H9 (cell line): ENCODE measurements around the gene PARD6B. TPM values are rescaled to one million over a fixed set of nuclear protein-coding genes. Genes with fewer than 3 reads are reported as not detected.

Source experiments
- DNase-seq: peaks from one replicate; pipeline ENCODE4 v3.0.0-alpha.2; 2017
- H2AFZ ChIP-seq: one replicate; pipeline ENCODE4 v1.6.1; 2013; ENCODE audit warnings: mild to moderate bottlenecking, low read length, control low read depth, moderate library complexity
- H2AK5ac ChIP-seq: 2 replicates; pipeline ENCODE4 v1.6.1; 2013; ENCODE audit warnings: low read length, control low read depth, mixed read lengths; ENCODE audit not compliant: insufficient read length
- H2BK120ac ChIP-seq: one replicate; pipeline ENCODE4 v1.6.1; 2013; ENCODE audit warnings: low read depth, mild to moderate bottlenecking, low read length, control low read depth, inconsistent platforms; ENCODE audit not compliant: poor library complexity, severe bottlenecking
- H2BK12ac ChIP-seq: 2 replicates; pipeline ENCODE4 v1.6.1; 2013; ENCODE audit warnings: low read length, control low read depth, mixed read lengths, low read depth; ENCODE audit not compliant: insufficient read length
- H2BK15ac ChIP-seq: 2 replicates; pipeline ENCODE4 v1.6.1; 2013; ENCODE audit warnings: low read depth, low read length, control low read depth
- H2BK20ac ChIP-seq: one replicate; pipeline ENCODE4 v1.6.1; 2013; ENCODE audit warnings: low read depth, mild to moderate bottlenecking, low read length, control low read depth, inconsistent platforms; ENCODE audit not compliant: poor library complexity, severe bottlenecking
- H2BK5ac ChIP-seq: 2 replicates; pipeline ENCODE4 v1.6.1; 2013; ENCODE audit warnings: low read length, control low read depth, mixed read lengths; ENCODE audit not compliant: insufficient read length
- H3K14ac ChIP-seq: 2 replicates; pipeline ENCODE4 v1.6.1; 2013; ENCODE audit warnings: low read length, control low read depth; ENCODE audit not compliant: insufficient read depth
- H3K18ac ChIP-seq: 2 replicates; pipeline ENCODE4 v1.6.1; 2013; ENCODE audit warnings: low read depth, mild to moderate bottlenecking, mixed read lengths, low read length, control low read depth; ENCODE audit not compliant: insufficient read length
- H3K23ac ChIP-seq: 2 replicates; pipeline ENCODE4 v1.6.1; 2013; ENCODE audit warnings: low read length, control low read depth, mixed read lengths, low read depth; ENCODE audit not compliant: insufficient read length
- H3K23me2 ChIP-seq: 2 replicates; pipeline ENCODE4 v1.6.1; 2013; ENCODE audit warnings: low read depth, mild to moderate bottlenecking, mixed read lengths, low read length, control low read depth; ENCODE audit not compliant: insufficient read length, poor library complexity, severe bottlenecking
- H3K27ac ChIP-seq: 2 replicates; pipeline ENCODE4 v1.5.1; 2013; ENCODE audit warnings: low read length, control low read depth, mixed read lengths, low read depth; ENCODE audit not compliant: insufficient read length
- H3K27me3 ChIP-seq: 2 replicates; pipeline ENCODE4 v1.6.1; 2013; ENCODE audit warnings: low read length, control low read depth, inconsistent platforms; ENCODE audit not compliant: insufficient read depth
- H3K4ac ChIP-seq: 2 replicates; pipeline ENCODE4 v1.6.1; 2013; ENCODE audit warnings: low read depth, mild to moderate bottlenecking, control low read depth, inconsistent platforms, low read length, moderate library complexity
- H3K4me1 ChIP-seq: 2 replicates; pipeline ENCODE4 v1.6.1; 2013; ENCODE audit warnings: low read length, control low read depth, inconsistent platforms; ENCODE audit not compliant: insufficient read depth
- H3K4me2 ChIP-seq: 2 replicates; pipeline ENCODE4 v1.6.1; 2013; ENCODE audit warnings: low read length, control low read depth, mixed read lengths; ENCODE audit not compliant: insufficient read length, insufficient read depth
- H3K56ac ChIP-seq: 2 replicates; pipeline ENCODE4 v1.6.1; 2013; ENCODE audit warnings: low read depth, mild to moderate bottlenecking, mixed read lengths, low read length, control low read depth; ENCODE audit not compliant: insufficient read length
- H3K79me1 ChIP-seq: 2 replicates; pipeline ENCODE4 v1.6.1; 2013; ENCODE audit warnings: low read depth, mild to moderate bottlenecking, moderate library complexity, low read length, control low read depth, inconsistent platforms; ENCODE audit not compliant: insufficient read depth, poor library complexity, severe bottlenecking
- H3K79me2 ChIP-seq: 2 replicates; pipeline ENCODE4 v1.6.1; 2013; ENCODE audit warnings: low read length, control low read depth, inconsistent platforms; ENCODE audit not compliant: insufficient read depth
- H3K9ac ChIP-seq: 2 replicates; pipeline ENCODE4 v1.6.1; 2013; ENCODE audit warnings: low read length, control low read depth, mixed read lengths; ENCODE audit not compliant: insufficient read length; ENCODE audit errors: extremely low read depth
- H3K9me3 ChIP-seq: one replicate; pipeline ENCODE4 v1.6.1; 2013; ENCODE audit warnings: low read depth, low read length, inconsistent platforms; ENCODE audit not compliant: control insufficient read depth
- H3T11ph ChIP-seq: one replicate; pipeline ENCODE4 v1.6.1; 2013; ENCODE audit warnings: mild to moderate bottlenecking, low read length, control low read depth, inconsistent platforms
- H4K20me1 ChIP-seq: one replicate; pipeline ENCODE4 v1.6.1; 2013; ENCODE audit not compliant: control insufficient read depth, insufficient read length, insufficient read depth
- H4K5ac ChIP-seq: 2 replicates; pipeline ENCODE4 v1.6.1; 2013; ENCODE audit warnings: low read depth, mild to moderate bottlenecking, mixed read lengths, low read length, control low read depth; ENCODE audit not compliant: insufficient read length
- H4K8ac ChIP-seq: replicated peaks from 2 replicates; pipeline ENCODE4 v1.6.1; 2013; ENCODE audit warnings: low read length, control low read depth, mixed read lengths, low read depth; ENCODE audit not compliant: insufficient read length
- H4K91ac ChIP-seq: 2 replicates; pipeline ENCODE4 v1.6.1; 2013; ENCODE audit warnings: low read depth, mild to moderate bottlenecking, moderate library complexity, mixed read lengths, low read length, control low read depth; ENCODE audit not compliant: insufficient read length
- H3K27ac Mint-ChIP-seq, 3 experiments: 2 replicates in 2 of 3; 3 replicates in 1 of 3; pipeline ENCODE4 v1.8.0; 2020 to 2021; ENCODE audit warnings: mixed read lengths in 3 of 3, mild to moderate bottlenecking in 1 of 3, moderate library complexity in 1 of 3
- H3K27me3 Mint-ChIP-seq: 2 replicates; pipeline ENCODE4 v1.8.0; 2021; ENCODE audit warnings: low read depth, mild to moderate bottlenecking, moderate library complexity, mixed read lengths
- H3K36me3 Mint-ChIP-seq, 3 experiments: 2 replicates in 2 of 3; 3 replicates in 1 of 3; pipeline ENCODE4 v1.8.0; 2020 to 2021; ENCODE audit warnings: low read depth in 3 of 3, mixed read lengths in 3 of 3; ENCODE audit not compliant: insufficient read depth in 1 of 3
- H3K4me1 Mint-ChIP-seq, 2 experiments: 2 replicates each; pipeline ENCODE4 v1.8.0; 2020; ENCODE audit warnings: mixed read lengths in 2 of 2
- H3K4me3 Mint-ChIP-seq, 2 experiments: 2 replicates in 1 of 2; 3 replicates in 1 of 2; pipeline ENCODE4 v1.8.0; 2020 to 2021; ENCODE audit warnings: mild to moderate bottlenecking in 2 of 2, mixed read lengths in 2 of 2, moderate library complexity in 1 of 2
- H3K9me3 Mint-ChIP-seq, 2 experiments: 2 replicates in 1 of 2; 3 replicates in 1 of 2; pipeline ENCODE4 v1.8.0; 2020; ENCODE audit warnings: mild to moderate bottlenecking in 2 of 2, mixed read lengths in 2 of 2, moderate library complexity in 1 of 2
- CTCF ChIP-seq: fragments of 200-600 bp; sonication (generic); conservative IDR thresholded peaks from 3 replicates; pipeline ENCODE4 v1.8.0; 2021; ENCODE audit warnings: antibody characterized with exemption, mild to moderate bottlenecking
- WGBS: extraction: QIAGEN DNeasy Blood & Tissue Kit; methylation state at CpG from one replicate; pipeline ENCODE4 v1.1.7; 2013; ENCODE audit warnings: missing lambda C conversion rate, low lambda C conversion rate, mixed read lengths; ENCODE audit not compliant: insufficient read length; ENCODE audit errors: extremely low coverage; 5-methylcytosine and 5-hydroxymethylcytosine counted together
- total RNA-seq: library from RNA; stranded (reverse); gene quantifications from 2 replicates; pipeline ENCODE4 v1.2.1, GENCODE V29; 2021

Gene PARD6B
- total RNA-seq, 1 experiment from 2014 or later = 27.4 TPM

DNA sequence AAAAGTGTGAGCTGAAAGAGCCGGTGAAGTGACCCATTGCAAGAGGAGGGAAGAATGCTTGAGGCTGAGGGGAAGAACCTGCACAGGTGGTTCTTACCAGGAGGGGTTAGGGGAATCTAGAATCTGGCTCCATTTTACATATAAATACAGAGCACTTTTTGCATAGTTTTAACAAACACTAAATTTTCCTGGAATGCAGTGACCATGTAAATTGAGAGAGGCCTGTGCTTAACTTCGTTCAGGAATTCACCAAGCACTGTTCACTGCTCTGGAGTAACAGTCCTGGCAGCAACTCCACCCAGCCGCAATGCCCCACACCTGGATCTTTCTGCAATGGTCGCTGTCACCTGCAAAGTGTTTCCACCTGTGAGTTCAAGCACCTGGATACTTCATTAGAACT is 26.9 kb upstream of the PARD6B start:
- no peak overlapping the region for H3K56ac ChIP-seq
- no peak overlapping the region for H2BK120ac ChIP-seq
- H3K4me1 Mint-ChIP-seq = peaks cover 21 to 26% of the 10 kb centered on the region in 2 experiments
- no peaks in the 10 kb centered on the region for H3K36me3 Mint-ChIP-seq
- H3K79me1 ChIP-seq = no peaks in the 10 kb centered on the region
- no peak for TF ChIP-seq CTCF
- no peak overlapping the region for H2BK20ac ChIP-seq
- H4K5ac ChIP-seq = no peak overlapping the region
- no peak overlapping the region for H3K4me3 Mint-ChIP-seq
- no peak overlapping the region for H2AFZ ChIP-seq
- no peak overlapping the region for H3K4me2 ChIP-seq
- no peak overlapping the region for H3K27ac ChIP-seq
- no peak overlapping the region for H3K4ac ChIP-seq
- no peak overlapping the region for H2AK5ac ChIP-seq
- no peak overlapping the region for H4K8ac ChIP-seq
- WGBS = no CpG with 5 or more reads among the region's 4 CpGs
- no peak overlapping the region for H2BK12ac ChIP-seq
- H2BK5ac ChIP-seq = no peak overlapping the region
- H3K9me3 ChIP-seq = no peaks in the 10 kb centered on the region
- peak overlapping the region in 1 of 3 experiments; percentile 82; a peak in 1 of 7 replicates for H3K27ac Mint-ChIP-seq
- no peak overlapping the region for H3K9ac ChIP-seq
- H4K91ac ChIP-seq = no peak overlapping the region
- no peaks in the 10 kb centered on the region for H4K20me1 ChIP-seq
- H3K23ac ChIP-seq = no peak overlapping the region
- H3K9me3 Mint-ChIP-seq = no peaks in the 10 kb centered on the region; a peak in 1 of 5 replicates
- no peaks in the 10 kb centered on the region for H3K79me2 ChIP-seq
- H3T11ph ChIP-seq = no peak overlapping the region
- peaks cover 5% of the 10 kb centered on the region; the same call in 1 of the 2 replicates for H3K4me1 ChIP-seq
- H3K18ac ChIP-seq = no peak overlapping the region
- no peaks in the 10 kb centered on the region for H3K27me3 ChIP-seq
- peaks cover 2% of the 10 kb centered on the region for H3K23me2 ChIP-seq
- DNase-seq = no peak
- H3K27me3 Mint-ChIP-seq = no peaks in the 10 kb centered on the region
- no peak overlapping the region for H3K14ac ChIP-seq
- H2BK15ac ChIP-seq = no peak overlapping the region
